Activated CD4-positive, alpha-beta T cell treated with anti-CD3 and anti-CD28 coated beads, Interleukin-2, Interleukin-6, amounts not matched to agents 100 ng/mL and 50 ng/mL, durations not matched to agents 16 hours and 8 hours (primary cell): ENCODE measurements around the gene SCUBE3.
A peak's percentile ranks its signal among the peaks of the same experiment; 100 is the strongest.

Experiments used
- DNase-seq: peaks from one replicate; pipeline ENCODE4 v3.0.0-alpha.2; 2020

SCUBE3 gene

DNA sequence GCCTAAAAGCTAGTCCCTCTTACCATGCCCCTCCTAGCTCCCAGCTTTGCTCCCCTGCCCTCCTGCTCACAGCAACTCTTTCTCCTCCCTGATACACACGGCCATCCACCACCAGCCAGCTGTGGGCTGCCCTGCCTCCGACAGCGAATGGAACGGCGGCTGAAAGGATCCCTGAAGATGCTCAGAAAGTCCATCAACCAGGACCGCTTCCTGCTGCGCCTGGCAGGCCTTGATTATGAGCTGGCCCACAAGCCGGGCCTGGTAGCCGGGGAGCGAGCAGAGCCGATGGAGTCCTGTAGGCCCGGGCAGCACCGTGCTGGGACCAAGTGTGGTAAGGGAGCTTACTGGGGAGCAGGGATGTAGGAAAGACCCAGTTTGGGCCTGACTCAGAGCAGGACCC is 29.1 kb downstream of the SCUBE3 start:
- no peak for DNase-seq

DNA sequence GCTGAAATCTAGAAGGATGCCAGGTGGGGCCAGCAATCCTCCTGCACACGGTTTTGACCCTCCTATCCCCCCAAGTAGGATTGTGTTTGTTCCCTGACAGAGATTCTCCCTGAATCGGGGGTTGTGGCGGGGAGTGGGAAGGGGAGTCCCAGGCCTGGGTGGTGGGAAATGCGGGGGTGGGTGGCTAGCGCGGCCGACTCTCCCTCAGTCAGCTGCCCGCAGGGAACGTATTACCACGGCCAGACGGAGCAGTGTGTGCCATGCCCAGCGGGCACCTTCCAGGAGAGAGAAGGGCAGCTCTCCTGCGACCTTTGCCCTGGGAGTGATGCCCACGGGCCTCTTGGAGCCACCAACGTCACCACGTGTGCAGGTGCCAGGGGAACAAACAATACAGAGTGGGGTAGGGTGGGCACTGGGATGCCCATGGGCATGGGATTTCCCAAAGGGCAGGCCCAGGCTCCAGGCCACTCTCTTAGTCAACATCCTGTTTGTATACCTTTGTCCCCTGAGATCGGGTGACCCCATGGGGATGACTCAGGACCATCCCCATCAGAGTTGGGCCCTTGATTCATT is 29.7 kb downstream of the SCUBE3 start:
- DNase-seq, result no peak

DNA sequence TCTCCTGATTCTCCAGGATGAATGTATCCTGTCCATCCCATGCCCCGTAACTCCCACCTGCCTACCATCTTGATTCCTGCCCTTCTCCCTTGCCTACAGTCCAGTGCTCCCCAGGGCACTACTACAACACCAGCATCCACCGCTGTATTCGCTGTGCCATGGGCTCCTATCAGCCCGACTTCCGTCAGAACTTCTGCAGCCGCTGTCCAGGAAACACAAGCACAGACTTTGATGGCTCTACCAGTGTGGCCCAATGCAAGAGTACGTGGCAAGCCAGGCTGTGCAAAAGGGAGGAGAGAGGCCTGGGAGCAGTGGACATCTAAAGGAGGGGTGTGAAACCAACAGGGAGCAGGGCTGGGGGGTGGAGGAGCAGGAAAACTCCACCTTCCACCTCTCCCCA is 30.8 kb downstream of the SCUBE3 start:
- DNase-seq, result no peak

DNA sequence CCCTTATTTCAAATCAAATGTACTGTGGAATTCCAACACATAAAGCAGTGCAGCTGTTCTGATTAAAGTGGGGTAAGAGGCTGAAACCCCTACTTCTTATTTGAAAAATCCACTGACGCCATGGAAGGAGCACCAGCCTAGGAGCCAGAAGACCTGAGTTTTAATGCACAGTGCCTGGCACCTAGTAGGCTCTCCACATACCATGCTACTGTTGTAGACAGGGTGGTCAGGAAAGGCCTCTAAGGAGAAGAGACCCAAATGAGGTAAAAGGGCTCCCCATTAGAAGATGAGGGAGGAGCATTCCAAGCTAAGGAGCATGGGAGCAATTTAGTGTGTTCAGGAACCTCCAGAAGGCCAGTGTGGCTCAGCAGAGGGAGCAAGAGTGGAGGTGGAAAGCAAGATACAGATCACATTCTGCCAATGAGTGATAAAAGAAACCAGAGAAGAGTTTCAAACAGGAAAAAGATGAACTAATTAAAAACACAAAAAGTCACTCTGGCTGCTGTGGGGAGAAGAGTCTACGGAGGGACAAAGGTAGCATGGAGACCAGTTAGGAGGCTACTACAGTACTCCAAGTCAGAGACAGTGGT is 34.0 kb downstream of the SCUBE3 start:
- DNase-seq, result peak; percentile 51

DNA sequence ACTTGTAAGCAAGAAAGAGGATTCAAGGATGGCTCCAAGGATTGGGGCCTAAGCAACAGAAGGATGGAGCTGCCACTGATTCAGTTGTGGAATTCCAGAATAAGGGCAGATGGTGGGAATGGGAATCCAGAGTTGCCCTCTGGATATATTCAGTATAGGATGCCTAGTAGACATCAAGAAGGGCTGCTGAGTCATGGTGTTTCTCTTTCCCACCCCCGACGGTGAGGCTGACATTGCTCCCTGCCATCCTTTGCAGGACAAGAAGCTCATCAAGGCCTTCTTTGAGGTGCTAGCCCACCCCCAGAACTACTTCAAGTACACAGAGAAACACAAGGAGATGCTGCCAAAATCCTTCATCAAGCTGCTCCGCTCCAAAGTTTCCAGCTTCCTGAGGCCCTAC is 34.5 kb downstream of the SCUBE3 start:
- peak; percentile 17 for DNase-seq

DNA sequence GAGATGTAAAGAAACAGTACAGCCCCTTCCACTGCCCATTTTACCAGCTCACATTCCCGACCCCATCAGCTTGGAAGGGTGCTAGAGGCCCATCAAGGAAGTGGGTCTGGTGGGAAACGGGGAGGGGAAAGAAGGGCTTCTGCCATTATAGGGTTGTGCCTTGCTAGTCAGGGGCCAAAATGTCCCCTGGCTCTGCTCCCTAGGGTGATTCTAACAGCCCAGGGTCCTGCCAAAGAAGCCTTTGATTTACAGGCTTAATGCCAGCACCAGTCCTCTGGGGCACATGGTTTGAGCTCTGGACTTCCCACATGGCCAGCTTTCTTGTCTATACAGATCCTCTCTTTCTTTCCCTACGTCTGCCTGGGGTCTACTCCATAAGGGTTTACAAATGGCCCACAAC is 35.2 kb downstream of the SCUBE3 start:
- no peak for DNase-seq

DNA sequence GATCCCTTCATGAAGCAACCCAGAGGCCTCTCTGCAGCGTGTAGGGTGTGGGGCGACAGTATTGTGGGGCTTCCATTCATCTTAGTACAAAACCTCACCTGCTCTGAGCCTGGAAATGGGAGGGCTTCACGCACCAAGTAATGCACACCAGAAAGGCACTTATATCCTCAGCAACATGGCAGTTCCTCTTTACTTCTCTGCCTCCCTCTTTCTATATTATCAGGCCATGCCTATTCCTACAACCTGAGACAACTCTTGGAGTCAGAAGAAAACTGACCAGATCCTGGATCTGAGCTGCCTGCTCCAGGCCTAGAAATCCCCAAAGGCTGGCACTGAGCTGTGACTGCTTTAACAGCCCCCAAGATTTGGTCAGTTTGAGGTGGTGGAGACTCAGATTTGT is 38.2 kb downstream of the SCUBE3 start:
- no peak for DNase-seq

DNA sequence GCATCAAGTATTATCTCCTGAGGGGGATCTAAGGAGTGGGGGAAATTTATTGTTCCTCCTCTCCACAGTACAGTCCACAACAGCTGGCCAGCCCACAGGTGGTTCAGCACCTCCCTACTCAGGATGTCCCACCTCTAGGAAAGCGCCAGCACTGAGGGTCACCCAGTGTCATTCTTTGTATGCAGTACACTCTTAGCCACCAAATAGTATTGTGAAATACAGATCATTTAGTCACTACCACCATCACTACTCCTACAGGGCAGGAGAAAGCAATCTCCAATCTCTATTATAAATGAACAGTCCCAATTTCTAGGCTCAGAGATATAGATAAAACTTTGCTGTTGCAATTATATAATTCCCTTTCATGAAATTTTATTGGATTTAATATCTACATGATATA is 39.5 kb downstream of the SCUBE3 start:
- DNase-seq, result no peak

DNA sequence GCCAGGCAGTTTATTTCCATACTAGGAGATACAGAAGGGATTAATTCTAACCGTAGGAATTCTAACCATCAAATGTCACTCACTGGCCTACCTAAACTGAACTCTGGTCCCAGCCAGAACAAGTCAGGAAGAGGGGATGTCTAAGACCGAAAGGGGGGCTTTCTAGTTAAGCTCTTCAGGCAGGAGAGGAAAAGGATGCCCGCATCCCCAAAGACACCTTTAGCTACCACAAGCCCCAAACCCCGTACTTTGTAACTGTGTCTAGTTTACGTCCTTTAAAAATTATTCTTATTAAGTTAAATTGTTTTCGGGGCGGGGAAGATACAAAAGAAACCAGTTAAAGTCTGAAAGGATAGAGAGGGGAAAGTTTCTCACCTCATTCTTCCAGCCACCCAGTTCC is 44.6 kb downstream of the SCUBE3 start:
- DNase-seq, result no peak

DNA sequence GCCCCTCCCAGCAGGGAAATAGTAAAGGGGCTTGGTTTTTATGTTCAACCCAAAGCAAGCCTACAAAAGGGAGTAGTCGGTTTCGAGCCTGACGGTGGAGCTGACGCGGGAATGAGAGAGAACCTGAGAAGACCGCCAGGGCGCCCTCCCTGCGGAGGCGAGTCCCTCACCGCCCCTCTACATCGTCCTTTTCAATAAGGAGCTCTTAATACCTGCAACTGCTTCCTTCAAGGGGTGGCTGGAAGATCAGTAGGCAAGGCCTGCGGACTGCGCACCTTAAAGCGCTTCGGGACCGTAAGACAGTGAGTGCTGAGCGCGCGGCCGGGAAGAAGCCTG is 45.1 kb downstream of the SCUBE3 start:
- DNase-seq, result peak; percentile 39

DNA sequence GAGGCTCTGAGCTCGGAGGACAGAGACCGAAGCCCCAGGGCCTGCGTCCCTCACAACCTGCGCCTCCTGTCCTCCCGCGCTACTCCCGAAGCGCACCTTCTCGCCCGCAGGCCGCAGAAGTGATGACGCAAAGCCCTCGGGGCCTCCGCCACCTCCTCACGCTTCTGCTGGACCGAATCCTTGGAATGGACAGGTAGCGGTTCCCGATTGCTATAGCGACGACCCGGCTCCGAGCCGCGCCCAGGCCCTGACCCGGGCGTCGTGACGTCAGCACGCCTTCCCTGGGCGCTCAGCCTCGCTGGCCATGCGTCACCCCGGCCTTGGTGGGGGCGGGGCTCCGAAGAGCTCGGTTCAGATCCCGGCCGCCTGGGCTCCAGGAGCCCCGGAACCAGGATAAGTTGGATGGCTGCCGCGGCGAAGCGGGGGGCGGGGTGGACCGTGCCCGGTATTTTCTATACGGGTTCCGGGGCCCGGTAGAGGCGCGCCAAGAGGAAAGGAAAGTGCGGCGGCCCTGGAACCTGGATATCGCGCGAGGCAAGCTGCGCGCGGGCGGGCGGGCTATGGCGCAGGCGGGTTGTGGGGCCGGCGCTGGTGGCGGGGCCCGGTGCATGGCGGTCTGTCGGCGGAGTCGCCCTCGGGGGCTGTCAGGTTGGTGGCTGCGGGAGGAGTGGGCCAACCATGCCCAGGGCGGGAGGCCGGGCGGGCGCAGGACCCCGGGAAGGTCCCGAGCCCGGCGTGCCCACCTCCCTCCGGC is 45.6 kb downstream of the SCUBE3 start, which contains the start of gene ZNF76:
TSS of gene ZNF76 (plus strand) at position 542 of the 754 bp plus-strand sequence. CDS start 21,417 bp downstream, outside the sequence.
- DNase-seq, result peak; percentile 97

DNA sequence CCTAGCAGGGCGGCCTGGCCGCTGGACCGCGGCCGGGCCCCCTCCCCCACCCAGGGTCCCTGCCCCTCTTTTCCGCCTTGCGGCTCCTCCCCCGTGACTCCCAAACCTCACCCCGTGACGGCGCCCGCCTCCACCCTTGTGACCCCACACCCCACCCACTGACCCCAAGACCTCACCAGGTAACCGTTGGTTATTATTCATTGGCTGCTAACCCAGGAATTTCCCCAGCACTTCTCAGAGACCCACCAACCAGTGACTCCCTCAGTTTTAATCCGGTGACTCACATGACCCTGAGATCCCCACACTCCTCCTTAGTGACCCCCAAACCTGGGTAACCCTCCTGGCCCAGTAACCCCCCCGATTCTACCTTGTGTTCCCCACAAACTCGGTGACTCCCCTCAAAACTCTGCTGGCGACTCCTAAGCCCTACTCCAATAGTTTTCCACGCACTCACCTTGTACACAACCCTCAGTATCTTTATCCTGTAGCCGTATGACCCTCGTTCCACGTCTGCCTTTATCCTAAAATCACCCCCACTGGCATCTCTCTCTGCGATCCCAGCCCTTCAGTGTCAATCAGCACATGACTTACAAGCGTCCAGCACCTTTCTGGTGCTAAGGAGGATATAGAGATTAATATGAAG is 46.3 kb downstream of the SCUBE3 start:
- peak; percentile 83 for DNase-seq

DNA sequence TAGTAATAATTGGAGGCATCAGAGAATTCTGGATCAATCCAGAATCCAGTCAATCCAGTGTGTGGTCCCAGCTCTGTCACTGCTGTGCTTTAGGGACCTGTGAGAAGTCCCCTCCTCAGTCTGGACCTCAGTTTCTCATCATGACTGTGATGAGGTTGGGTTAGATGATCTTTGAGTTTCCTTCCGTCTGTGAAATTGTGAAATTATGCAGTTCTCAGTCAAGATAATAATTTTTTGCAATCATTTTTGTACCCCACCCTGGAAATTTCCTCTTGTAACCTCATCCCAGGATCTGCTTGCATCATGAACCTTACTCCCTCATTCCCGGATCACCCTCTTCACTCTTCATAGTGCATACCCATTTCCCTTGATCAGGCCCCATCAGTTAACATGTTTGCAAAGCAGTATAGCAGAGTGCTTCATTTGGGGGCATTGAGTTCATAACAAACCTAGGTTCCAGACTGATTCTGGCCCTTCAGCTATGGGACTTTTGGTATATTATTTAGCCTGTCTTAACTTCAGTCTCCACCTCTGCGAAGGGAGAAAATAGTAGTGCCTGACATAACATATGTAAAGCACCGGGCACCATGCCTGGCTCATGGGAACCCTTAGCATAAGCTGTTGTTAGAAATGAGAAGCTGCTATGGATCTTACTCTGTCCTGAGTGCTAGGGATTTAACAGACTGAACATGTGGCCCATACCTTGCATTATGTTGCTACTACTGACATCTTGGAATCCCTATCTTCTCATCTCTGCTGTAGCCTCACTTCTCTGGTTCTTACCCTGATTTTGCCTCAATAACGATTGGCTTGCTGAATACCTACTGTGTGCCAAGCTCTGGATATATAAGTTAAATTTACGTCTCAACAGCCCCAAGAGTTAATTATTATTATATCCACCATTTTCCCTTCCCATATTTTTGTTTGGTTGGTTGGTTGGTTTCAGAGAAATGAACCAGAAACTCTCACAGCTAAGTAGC is 47.1 kb downstream of the SCUBE3 start:
- DNase-seq, result no peak

DNA sequence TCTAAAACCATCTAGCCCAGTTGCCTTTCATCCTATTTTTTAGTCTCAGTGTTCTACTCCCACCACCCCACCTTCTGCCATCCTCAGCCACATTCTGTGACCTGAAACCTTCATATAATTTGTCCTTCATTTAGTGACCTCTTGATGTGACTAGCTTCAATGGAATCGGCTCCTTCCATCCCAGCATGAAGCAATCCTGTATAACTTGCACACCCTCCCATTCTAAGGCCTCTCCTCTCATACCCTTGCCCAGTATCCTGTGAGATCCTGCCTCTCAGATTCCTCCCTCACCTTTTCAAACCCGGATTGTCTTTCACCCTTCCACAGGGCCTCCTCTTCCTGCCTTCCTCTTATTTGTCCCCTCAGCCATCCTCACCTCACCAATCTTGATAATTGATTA is 48.8 kb downstream of the SCUBE3 start:
- no peak for DNase-seq

DNA sequence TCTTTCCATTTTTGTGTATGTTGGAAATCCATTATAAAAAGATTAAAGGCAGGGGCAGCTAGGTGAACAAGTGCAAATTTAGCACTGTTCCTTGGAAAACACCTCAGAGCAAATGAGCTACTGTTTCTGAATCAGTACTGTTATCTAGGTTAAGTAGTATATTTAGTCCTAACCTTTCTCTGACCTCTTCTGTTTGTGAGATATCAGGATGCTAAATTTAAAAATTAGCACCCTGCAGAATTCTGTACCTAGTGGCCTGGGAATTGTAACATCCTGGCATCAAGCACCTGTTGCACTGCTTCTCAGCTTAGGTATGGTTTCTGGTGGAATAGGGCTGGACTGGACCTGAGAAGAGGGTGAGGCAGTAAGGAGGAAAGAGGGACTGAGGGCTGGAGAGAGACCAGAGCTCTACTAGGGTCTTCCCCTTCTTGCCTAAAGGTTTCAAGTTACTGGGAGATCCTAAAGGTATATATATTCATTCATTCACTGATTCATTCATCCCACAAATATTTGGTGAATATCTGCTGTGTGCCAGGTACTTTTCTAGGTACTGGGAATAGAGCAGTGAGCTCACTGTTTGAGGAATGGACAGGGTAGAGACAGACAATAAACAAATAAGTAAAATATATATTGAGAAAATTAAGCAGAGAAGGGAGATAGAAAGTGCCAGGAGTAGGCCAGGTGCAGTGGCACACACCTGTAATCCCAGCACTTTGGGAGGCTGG is 51.0 kb downstream of the SCUBE3 start:
- no peak for DNase-seq

DNA sequence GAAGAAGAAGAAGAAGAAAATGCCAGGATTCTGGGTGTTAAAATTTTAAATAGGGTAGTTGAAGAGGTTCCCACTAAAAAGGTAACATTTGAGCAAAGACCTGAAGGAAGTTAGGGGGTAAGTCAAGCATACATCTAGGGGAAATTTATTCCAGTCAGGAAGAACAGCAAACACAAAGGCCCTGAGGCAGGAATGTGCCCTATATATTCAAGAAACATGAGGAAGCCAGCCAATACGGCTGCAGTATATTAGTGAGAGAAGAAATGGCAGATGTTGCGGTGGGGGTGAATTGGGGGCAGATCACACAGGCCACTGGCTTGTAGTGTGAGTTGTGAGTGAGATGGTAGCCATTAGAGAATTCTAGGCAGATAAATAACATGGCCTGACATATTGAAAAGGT is 51.8 kb downstream of the SCUBE3 start:
- DNase-seq, result no peak

DNA sequence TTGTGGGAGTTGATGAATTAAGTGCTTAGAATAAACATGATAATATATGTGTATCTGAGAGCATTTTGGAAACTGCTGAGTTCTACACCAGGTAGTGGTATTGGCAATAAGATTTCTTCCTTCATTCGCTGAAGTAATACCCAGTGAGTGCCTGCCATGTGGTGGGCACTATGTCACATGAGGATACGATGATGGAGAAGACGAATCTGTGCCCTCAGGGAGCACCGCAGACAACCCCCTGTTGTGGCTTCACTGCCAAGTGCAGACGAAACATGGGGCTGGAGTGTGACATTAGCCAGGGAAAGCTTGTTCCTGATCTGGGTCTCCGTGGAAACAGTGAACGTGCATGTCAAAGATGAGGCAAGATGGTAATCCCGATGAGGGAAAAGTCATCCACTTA is 53.7 kb downstream of the SCUBE3 start:
- DNase-seq, result no peak

DNA sequence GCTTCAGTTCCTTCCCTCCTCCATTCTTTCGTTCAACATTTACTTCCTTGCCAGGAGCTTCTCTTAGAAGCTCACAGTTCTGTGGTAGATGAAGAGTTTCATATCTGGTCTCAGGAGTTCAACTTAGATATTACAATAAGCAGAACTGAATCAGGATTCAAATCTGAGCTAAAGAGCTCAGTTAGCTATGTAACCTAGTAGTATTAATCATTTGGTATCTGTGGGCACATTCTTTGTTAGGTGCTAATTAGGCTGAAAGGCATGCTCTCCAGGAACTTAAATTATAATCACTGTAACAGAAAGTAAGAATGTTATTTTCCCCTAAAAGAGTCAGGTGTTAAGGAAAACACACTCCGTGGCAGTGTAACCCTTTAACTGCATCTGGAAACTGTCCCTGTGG is 54.1 kb downstream of the SCUBE3 start:
- DNase-seq, result no peak

DNA sequence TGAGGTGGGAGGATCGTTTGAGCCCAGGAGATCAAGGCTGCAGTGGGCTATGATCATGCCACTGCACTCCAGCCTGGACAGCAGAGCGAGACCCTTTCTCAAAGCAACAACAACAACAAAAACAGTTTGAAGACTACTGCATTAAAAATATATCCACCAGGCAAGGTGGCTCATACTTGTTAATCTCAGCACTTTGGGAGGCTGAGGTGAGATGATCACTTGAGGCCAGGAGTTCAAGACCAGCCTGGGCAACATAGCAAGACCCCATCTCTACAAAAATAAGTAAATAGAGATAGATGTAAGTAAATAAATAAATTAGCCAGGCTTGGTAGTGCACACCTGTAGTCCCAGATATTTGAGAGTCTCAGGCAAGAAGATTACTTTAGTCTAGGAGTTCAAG is 58.2 kb downstream of the SCUBE3 start:
- no peak for DNase-seq

DNA sequence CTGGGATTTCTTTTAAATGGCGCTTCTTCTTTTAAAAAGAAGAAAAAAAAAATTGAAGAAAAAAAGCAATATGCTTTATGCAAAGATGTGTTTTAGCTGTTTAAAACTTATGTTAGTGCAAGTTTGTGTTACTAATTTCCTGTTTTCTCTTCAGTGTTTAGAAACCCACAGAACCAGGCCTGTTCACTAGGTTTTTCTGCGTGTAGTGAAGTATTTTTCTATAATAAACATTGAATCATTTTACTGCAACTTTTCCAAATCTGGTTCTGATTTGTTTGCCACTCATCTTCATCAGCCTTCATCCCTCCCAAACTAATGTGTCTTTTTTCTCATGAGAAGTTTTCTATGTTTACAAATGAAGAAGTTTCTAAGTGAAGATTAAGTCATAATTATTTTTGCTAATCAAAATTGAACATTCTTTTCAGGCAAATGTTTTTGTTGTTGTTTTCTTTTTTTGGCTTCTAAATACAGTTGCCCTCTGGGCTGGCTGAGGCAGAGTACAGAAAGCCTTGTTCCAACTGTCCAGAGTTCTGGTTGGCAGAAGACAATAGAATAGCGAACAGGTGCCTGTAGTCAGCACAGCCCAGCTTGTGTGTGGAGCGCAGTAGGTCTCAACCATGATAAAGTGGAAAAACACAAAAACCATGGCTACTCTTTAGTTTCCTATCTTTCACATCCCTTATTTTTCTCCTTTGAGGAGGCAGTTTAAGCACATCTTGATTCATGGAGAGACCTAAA is 60.2 kb downstream of the SCUBE3 start:
- no peak for DNase-seq

DNA sequence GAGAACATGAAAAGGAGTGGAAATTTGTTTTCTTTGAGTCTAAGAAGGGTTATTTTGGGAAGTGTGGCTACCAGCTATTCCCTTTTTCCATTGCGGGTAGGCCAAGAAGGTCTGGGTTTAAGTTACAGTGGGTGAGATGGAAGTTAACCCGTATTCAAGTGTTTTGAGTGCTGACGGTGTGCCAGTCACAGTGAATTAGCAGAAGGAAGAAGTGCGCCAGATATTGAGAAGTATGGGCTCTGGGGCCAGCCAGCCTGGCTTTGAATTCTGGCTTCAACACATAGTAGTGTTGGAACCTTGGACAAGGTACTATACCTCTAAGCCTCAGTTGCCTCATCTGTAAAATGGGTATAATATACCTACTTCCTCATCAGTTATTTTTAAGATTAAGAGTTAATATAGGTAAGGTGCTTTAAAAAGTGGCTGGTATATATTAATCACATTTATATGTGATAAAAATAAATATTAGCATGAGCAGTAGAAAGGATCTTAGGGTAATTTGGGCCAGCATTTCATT is 62.0 kb downstream of the SCUBE3 start:
- DNase-seq, result no peak
